Heart left ventricle (tissue), 13 donors: Measurements from ENCODE around the gene TCAF1.

Source experiments
- POLR2A ChIP-seq, 2 donors: fragments of 450-650 bp; IDR thresholded peaks; one replicate each; pipeline ENCODE4 v1.6.1; 2017; ENCODE audit warnings: antibody characterized with exemption in 2 of 2, mild to moderate bottlenecking in 2 of 2, moderate library complexity in 2 of 2
- TF ChIP-seq, protein P1 (sequence below), 12 donors: fragments of 200-600 bp; sonication (generic) in 4 of 12; IDR thresholded peaks; one replicate each; pipeline versions ENCODE4 v1.5.0 to v1.8.0; 2018 to 2022; ENCODE audit warnings: antibody characterized with exemption in 12 of 12, mild to moderate bottlenecking in 5 of 12
- donor health status: ischemic (EF 13 %, LVEDD 7.1; RV severe dilation, severe dysfunction).
- donor health status: DM: no; HTN: yes; CAD: no.
- donor health status: DM: no; HTN: no; CAD: no.
- donor health status: ischemic (EF 25% LVEDD 6.9; RV normal size, moderate dysfunction).
- donor health status: ischemic (EF 25% LVEDD 5.7; RV mildly dilated, moderate dysfunction).
- donor health status: ischemic (EF 35%, LVEDD 5.7; RV mildly dilated, moderate dysfunction).
- donor health status: nonischemic (EF 11% LVEDD 7.7; RV severe dilation, severe dysfunction).
- donor health status: DM: yes; HTN: yes; CAD: no.
- donor health status: PGD.
- donor health status: ischemic (EF 29% LVEDD 5.4; RV normal size, mild dysfunction).
- donor health status: nonischemic (EF 23%, LVEDD 6.1; RV moderate dilation, normal function).

DNA sequence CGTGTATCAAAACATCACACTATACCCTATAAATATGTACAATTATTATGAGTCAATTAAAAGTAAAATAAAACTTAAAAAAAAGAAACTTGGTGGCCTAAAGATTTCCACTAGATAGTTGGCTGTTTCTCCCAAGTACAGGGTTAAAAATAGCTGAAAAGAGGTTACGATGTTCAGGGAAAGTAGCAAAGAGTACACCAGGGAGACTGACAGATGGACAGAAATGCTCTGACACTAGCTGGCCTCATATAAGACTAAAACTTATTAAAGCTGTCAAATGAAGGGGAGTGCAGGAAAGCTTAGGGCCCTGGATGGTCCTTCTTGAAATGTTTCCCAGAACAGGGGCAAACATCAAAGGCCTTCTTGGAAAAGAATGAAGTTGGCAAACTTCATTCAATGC, 51.3 kb downstream of the TCAF1 start:
- no peak for TF ChIP-seq POLR2A (IDR thresholded peaks at IDR 0.05)
- TF ChIP-seq, protein P1, sequence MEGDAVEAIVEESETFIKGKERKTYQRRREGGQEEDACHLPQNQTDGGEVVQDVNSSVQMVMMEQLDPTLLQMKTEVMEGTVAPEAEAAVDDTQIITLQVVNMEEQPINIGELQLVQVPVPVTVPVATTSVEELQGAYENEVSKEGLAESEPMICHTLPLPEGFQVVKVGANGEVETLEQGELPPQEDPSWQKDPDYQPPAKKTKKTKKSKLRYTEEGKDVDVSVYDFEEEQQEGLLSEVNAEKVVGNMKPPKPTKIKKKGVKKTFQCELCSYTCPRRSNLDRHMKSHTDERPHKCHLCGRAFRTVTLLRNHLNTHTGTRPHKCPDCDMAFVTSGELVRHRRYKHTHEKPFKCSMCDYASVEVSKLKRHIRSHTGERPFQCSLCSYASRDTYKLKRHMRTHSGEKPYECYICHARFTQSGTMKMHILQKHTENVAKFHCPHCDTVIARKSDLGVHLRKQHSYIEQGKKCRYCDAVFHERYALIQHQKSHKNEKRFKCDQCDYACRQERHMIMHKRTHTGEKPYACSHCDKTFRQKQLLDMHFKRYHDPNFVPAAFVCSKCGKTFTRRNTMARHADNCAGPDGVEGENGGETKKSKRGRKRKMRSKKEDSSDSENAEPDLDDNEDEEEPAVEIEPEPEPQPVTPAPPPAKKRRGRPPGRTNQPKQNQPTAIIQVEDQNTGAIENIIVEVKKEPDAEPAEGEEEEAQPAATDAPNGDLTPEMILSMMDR (IDR thresholded peaks at IDR 0.05), result no peak
